Ectodermal cell (in vitro differentiated cells): ENCODE data around the gene POLR3GL.

Experiments
- H3K27ac ChIP-seq: 2 replicates; pipeline ENCODE4 v1.7.0; 2013; ENCODE audit warnings: mild to moderate bottlenecking, low read depth, low read length; ENCODE audit not compliant: insufficient read depth, poor library complexity, severe bottlenecking
- H3K27me3 ChIP-seq: 2 replicates; pipeline ENCODE4 v1.7.0; 2013; ENCODE audit warnings: mild to moderate bottlenecking, low read length; ENCODE audit not compliant: insufficient read depth, control insufficient read depth, poor library complexity, severe bottlenecking
- H3K36me3 ChIP-seq: one replicate; pipeline ENCODE4 v1.7.0; 2013; ENCODE audit warnings: low read length; ENCODE audit not compliant: control insufficient read depth, insufficient read depth
- H3K4me1 ChIP-seq: one replicate; pipeline ENCODE4 v1.7.0; 2013; ENCODE audit warnings: low read length; ENCODE audit not compliant: control insufficient read depth, insufficient read depth
- H3K4me3 ChIP-seq: 2 replicates; pipeline ENCODE4 v1.7.0; 2013; ENCODE audit warnings: low read depth, low read length, control low read depth; ENCODE audit not compliant: insufficient read depth
- H3K9me3 ChIP-seq: 2 replicates; pipeline ENCODE4 v1.7.0; 2013; ENCODE audit warnings: mild to moderate bottlenecking, low read length, moderate library complexity; ENCODE audit not compliant: control insufficient read depth
- WGBS, 2 experiments: methylation state at CpG; one replicate each; pipeline ENCODE4 v1.1.7; 2013; ENCODE audit warnings: missing lambda C conversion rate in 2 of 2; 5-methylcytosine and 5-hydroxymethylcytosine counted together

The POLR3GL gene

DNA sequence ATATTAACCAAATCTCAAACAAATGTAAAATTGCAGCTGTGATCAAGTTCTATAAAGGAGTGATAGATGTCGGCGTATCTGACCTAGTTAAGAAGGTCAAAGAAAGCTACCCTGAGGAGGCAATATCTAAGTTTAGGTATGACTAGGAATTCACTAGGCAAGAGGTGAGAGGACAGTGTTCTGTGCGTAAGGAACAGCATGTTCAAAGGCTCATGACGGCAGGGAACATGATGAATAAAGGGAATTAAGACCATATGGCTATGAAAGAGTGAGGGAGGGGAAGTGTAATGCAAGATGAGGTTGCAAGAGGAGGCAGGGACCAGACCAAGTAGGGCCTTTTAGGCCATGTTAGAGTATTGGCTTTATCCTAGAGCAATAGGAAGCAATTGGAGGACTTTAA lies 15.3 kb upstream of the POLR3GL start:
- no peaks in the 10 kb centered on the region for H3K9me3 ChIP-seq
- WGBS, 2 experiments = 92 to 95% methylated on average over 4 of the region's 4 CpGs
- no peak overlapping the region for H3K4me3 ChIP-seq
- no peaks in the 10 kb centered on the region for H3K4me1 ChIP-seq
- no peak overlapping the region for H3K27ac ChIP-seq
- no peaks in the 10 kb centered on the region for H3K36me3 ChIP-seq
- H3K27me3 ChIP-seq = peaks cover 6% of the 10 kb centered on the region

DNA sequence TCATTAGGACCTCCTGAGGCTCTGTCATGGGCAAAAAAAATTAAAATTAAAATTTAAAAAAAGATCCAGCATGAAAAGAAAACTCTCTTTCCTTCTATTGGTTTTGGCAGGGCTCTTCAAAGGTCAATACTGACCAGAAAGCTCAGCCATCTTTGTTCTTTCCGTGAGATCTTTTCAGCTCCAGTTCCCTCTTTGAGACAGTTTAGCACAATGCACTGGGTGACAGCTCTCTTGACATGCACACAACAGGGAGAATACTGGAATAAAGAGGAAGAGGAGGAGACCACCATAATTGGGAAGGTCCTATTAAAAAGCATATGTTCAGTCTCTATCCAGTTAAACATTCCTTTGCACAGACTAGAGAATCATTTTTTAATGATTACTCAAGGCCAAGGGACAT lies 13.0 kb upstream of the POLR3GL start:
- H3K36me3 ChIP-seq = no peaks in the 10 kb centered on the region
- no peak overlapping the region for H3K4me3 ChIP-seq
- H3K4me1 ChIP-seq = peaks cover under 1% of the 10 kb centered on the region
- peaks cover 27% of the 10 kb centered on the region for H3K27me3 ChIP-seq
- H3K9me3 ChIP-seq = no peaks in the 10 kb centered on the region
- 50 to 52% methylated on average over 1 of the region's 1 CpG for WGBS, 2 experiments
- no peak overlapping the region for H3K27ac ChIP-seq

DNA sequence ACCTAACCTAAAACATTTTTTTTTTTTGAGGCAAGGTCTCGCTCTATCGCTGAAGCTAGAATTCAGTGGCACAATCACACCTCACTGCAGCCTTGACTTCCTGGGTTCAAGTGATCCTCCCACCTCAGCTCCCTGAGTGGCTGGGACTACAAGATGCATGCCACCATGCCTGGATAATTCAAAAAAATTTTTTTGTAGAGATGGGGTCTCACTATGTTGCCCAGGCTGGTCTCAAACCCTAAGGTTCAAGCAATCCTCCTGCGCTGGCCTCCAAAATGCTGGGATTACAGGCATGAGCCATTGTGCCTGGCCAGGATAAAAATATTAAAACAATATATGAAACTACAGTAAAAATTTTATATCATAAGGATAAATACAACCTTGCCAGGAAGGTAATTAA lies 11.6 kb upstream of the POLR3GL start:
- WGBS, 2 experiments = 95 to 96% methylated on average over 3 of the region's 3 CpGs
- Histone ChIP-seq H3K36me3 (no peaks in the 10 kb centered on the region), H3K27ac (no peak overlapping the region), H3K27me3 (peaks cover 37% of the 10 kb centered on the region), H3K4me1 (peaks cover 8% of the 10 kb centered on the region), H3K9me3 (no peaks in the 10 kb centered on the region), H3K4me3 (no peak overlapping the region)

DNA sequence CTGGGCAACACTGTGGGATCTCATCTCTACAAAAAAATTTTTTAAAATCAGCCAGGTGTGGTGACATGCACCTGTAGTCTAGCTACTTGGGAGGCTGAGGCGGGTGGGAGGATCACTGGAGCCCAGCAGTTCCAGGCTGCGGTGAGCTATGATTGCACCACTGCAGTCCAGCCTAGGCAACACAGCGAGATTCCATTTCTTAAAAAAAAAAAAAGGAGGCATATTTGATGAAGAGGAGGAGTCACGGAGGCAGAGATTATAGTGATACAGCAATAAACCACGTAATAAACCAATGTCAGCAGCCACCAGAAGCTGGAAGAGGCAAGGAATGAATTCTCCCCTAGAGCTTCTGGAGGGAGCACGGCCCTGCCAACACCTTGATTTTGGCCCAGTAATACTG lies 10.6 kb upstream of the POLR3GL start:
- Histone ChIP-seq H3K36me3 (no peaks in the 10 kb centered on the region), H3K27ac (no peak overlapping the region), H3K9me3 (no peaks in the 10 kb centered on the region), H3K4me1 (peaks cover 8% of the 10 kb centered on the region), H3K4me3 (no peak overlapping the region), H3K27me3 (peaks cover 44% of the 10 kb centered on the region)
- 92 to 96% methylated on average over 6 of the region's 6 CpGs for WGBS, 2 experiments

- Histone ChIP-seq H3K4me3 (no peak overlapping the region), H3K4me1 (peaks cover 8% of the 10 kb centered on the region), H3K27ac (no peak overlapping the region), H3K27me3 (peaks cover 60% of the 10 kb centered on the region), H3K36me3 (no peaks in the 10 kb centered on the region), H3K9me3 (no peaks in the 10 kb centered on the region)
- WGBS, 2 experiments = 65 to 78% methylated on average over 2 of the region's 2 CpGs
These were observed 9.1 kb upstream of the POLR3GL start for GRCh38 chr1:145955436-145955835.

- no peaks in the 10 kb centered on the region for H3K9me3 ChIP-seq
- peaks cover 70% of the 10 kb centered on the region for H3K27me3 ChIP-seq
- H3K36me3 ChIP-seq = no peaks in the 10 kb centered on the region
- no peak overlapping the region for H3K4me3 ChIP-seq
- H3K4me1 ChIP-seq = peaks cover 13% of the 10 kb centered on the region
- H3K27ac ChIP-seq = no peak overlapping the region
These were observed 8.1 kb upstream of the POLR3GL start for GRCh38 chr1:145956361-145956760.

GRCh38 chr1:145956781-145957442 lies 7.6 kb upstream of the POLR3GL start:
- H3K9me3 ChIP-seq = no peaks in the 10 kb centered on the region
- peaks cover 18% of the 10 kb centered on the region for H3K4me1 ChIP-seq
- WGBS, 2 experiments = 69 to 73% methylated on average over 3 of the region's 3 CpGs
- peak overlapping the region; percentile 61 for H3K4me3 ChIP-seq
- peaks cover 75% of the 10 kb centered on the region for H3K27me3 ChIP-seq
- H3K36me3 ChIP-seq = no peaks in the 10 kb centered on the region
- no peak overlapping the region for H3K27ac ChIP-seq

- no peaks in the 10 kb centered on the region for H3K36me3 ChIP-seq
- peaks cover 83% of the 10 kb centered on the region for H3K27me3 ChIP-seq
- WGBS, 2 experiments = 1% methylated on average over 60 of the region's 60 CpGs
- H3K4me3 ChIP-seq = peak within 1 kb of the TSS; percentile 61
- no peaks in the 10 kb centered on the region for H3K9me3 ChIP-seq
- H3K4me1 ChIP-seq = peaks cover 22% of the 10 kb centered on the region
- no peak within 1 kb of the TSS for H3K27ac ChIP-seq
These were observed 6.8 kb upstream of the POLR3GL start, which contains the start of gene LIX1L for GRCh38 chr1:145957443-145958319. LIX1L (minus strand) TSS chr1:145958017; CDS start chr1:145957927, 90 bp downstream.

GRCh38 chr1:145958734-145959133 lies 5.8 kb upstream of the POLR3GL start:
- Histone ChIP-seq H3K9me3 (no peaks in the 10 kb centered on the region), H3K4me1 (peaks cover 29% of the 10 kb centered on the region), H3K36me3 (no peaks in the 10 kb centered on the region), H3K27me3 (peaks cover 92% of the 10 kb centered on the region), H3K27ac (no peak overlapping the region), H3K4me3 (no peak overlapping the region)

- H3K27me3 ChIP-seq = peaks cover 92% of the 10 kb centered on the region
- H3K4me1 ChIP-seq = peaks cover 32% of the 10 kb centered on the region
- H3K4me3 ChIP-seq = no peak overlapping the region
- no peaks in the 10 kb centered on the region for H3K9me3 ChIP-seq
- no peaks in the 10 kb centered on the region for H3K36me3 ChIP-seq
- no peak overlapping the region for H3K27ac ChIP-seq
These were observed 5.2 kb upstream of the POLR3GL start for GRCh38 chr1:145959333-145959732.
